ENCODE measurements around the gene NEDD1. TPM values are rescaled to one million over a fixed set of nuclear protein-coding genes. Genes with fewer than 3 reads are reported as not detected.

Gene NEDD1
- polyA plus RNA-seq, 2 of the 4 experiments (the other 2 are of a cell fraction), result 23.4 to 73.5 TPM

DNA sequence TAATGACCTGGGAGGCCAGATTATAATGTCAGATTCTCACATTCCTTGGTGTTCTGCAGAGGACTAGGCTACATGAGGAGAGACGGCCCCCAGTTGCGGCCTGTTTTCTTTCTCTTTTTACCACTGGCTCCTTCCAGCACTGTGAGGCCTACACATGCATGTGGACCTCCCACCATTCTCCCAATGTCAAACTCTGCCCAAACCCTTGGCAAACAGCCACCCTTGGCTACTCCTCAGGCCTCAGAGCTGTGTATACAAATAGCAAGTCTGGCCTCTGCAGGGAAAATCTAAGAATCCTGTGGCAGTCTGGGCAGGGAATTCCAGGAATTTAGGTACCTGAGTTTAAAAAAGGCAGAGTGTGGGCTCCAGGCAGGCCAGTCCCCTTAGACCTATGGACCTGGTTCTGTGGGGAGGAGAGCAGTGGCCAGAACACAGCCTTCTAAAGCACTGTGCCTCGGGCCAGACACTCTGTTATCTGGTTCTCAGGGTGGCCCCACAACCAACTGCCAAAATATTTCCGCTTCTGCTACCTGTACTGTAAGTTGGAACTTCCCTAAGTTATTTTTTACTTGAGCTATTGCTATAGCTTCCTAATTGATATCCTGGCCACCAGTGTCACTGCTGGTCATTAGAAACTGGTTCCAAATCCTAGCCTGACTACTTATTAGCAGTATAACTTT, 19.9 kb upstream of the NEDD1 start (continued):
- no peak for TF ChIP-seq EHMT2 (IDR thresholded peaks at IDR 0.05; ENCODE audit: low read depth)
- TF ChIP-seq, protein P1, sequence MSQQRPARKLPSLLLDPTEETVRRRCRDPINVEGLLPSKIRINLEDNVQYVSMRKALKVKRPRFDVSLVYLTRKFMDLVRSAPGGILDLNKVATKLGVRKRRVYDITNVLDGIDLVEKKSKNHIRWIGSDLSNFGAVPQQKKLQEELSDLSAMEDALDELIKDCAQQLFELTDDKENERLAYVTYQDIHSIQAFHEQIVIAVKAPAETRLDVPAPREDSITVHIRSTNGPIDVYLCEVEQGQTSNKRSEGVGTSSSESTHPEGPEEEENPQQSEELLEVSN (IDR thresholded peaks at IDR 0.05; ENCODE audit: borderline replicate concordance, low read depth), result no peak

DNA sequence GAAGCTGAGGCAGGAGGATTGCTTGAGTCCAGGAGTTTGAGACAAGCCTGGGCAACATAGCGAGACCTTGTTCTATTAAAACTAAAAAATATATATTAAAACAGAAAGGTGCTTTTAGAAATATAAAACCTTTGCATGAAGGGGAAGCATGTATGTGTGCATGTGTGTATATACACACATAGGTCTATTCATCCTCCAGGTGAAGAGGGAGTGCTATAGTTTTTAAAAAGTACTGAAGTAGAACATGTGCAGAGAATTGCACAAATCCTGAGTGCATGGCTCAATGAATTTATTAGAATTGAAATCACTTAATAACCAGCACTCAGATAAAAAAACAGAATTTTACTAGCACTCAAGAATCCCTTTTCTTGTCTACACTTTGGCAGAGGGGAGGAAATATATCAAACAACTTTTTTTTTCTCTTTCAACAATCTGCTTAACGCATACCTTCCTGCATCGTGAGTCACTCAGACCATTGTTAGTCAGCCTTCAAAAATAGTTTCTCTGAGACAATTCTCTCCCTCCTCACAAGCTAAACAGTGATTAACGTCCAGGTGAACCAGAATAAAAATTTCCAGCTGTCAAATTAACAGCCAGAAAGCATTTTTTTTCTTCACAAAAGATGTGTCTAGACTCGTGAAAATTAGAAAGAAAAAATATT, 17.7 kb upstream of the NEDD1 start:
- no peak overlapping the region for H3K27ac ChIP-seq
- TF ChIP-seq, protein P1 (IDR thresholded peaks at IDR 0.05; ENCODE audit: borderline replicate concordance, low read depth), result no peak
- no peak for TF ChIP-seq FOSL2 (IDR thresholded peaks at IDR 0.05)
- peak; percentile 46 for TF ChIP-seq FOSL2 (CRISPR knock-in tag; IDR thresholded peaks at IDR 0.05)
- TF ChIP-seq, protein P2, sequence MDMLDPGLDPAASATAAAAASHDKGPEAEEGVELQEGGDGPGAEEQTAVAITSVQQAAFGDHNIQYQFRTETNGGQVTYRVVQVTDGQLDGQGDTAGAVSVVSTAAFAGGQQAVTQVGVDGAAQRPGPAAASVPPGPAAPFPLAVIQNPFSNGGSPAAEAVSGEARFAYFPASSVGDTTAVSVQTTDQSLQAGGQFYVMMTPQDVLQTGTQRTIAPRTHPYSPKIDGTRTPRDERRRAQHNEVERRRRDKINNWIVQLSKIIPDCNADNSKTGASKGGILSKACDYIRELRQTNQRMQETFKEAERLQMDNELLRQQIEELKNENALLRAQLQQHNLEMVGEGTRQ (IDR thresholded peaks at IDR 0.05), result no peak
- TF ChIP-seq EHMT2 (IDR thresholded peaks at IDR 0.05; ENCODE audit: low read depth), result no peak
- peak; percentile 53 for TF ChIP-seq JUNB (IDR thresholded peaks at IDR 0.05)
- no peak for TF ChIP-seq RNF2 (IDR thresholded peaks at IDR 0.05; ENCODE audit: borderline replicate concordance, low read depth)
- WGBS (ENCODE audit: missing lambda C conversion rate), result 19% methylated on average over 5 of the region's 5 CpGs
- H3K9me3 ChIP-seq, result no peaks in the 10 kb centered on the region
- peaks cover 14% of the 10 kb centered on the region; the same call in 2 of the 3 replicates for H3K4me1 ChIP-seq
- CTCF ChIA-PET, result no interaction called here
- peak; percentile 76 to 85; a peak in 5 of 6 replicates for ATAC-seq
- POLR2A ChIA-PET, result no interaction called here
- peak overlapping the region; percentile 39 for H3K4me2 ChIP-seq
- DNase-seq (ENCODE audit: low read depth in 1 of 2, low spot score in 1 of 2), result peak; percentile 13 to 22
- no peak for FAIRE-seq
- H3K4me3 ChIP-seq, result no peak overlapping the region

DNA sequence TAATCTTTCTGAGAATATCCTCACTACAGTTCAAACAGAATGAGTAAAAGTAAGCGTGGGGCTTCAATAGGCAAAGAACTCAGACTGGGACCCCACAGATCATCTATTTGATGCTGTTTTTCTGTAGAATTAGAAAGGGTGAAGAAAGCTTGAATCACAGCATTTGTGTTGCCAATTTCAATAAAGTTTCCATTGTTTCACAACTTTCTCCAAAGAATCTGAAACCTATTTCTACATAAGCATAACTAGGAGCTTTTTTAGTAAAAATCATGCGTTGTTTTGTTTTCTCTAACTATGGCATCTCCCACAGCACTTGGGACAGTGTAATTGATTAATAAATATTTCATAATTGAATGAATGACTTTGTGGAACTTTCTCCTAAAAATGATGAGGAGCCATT, 16.7 kb upstream of the NEDD1 start:
- ChIA-PET CTCF (interaction anchor here (0.9 kb wide), 1 partner anchor 97 kb away, joined by 3 read pairs; no protein-coding TSS in a partner anchor), POLR2A (no interaction called here)
- Histone ChIP-seq H3K4me3 (no peak overlapping the region), H3K27ac (no peak overlapping the region), H3K4me2 (no peak overlapping the region; the same call in 2 of the 3 replicates), H3K9me3 (no peaks in the 10 kb centered on the region), H3K4me1 (peaks cover 14% of the 10 kb centered on the region; the same call in 2 of the 3 replicates)
- FAIRE-seq (no peak), DNase-seq (ENCODE audit: low read depth in 1 of 2, low spot score in 1 of 2) (no peak), ATAC-seq (no peak)
- WGBS (ENCODE audit: missing lambda C conversion rate), result 76% methylated on average over 2 of the region's 2 CpGs
- TF ChIP-seq BHLHE40 (IDR thresholded peaks at IDR 0.05; ENCODE audit: low read depth, low read length) (no peak), NR3C1 (IDR thresholded peaks at IDR 0.05) (no peak), EP300 (IDR thresholded peaks at IDR 0.05) (no peak), EHMT2 (IDR thresholded peaks at IDR 0.05; ENCODE audit: low read depth) (no peak), CBX2 (IDR thresholded peaks at IDR 0.05; ENCODE audit: borderline replicate concordance, low read depth) (no peak), MAFK (IDR thresholded peaks at IDR 0.05; ENCODE audit: partially characterized antibody) (no peak), FOXS1 (CRISPR knock-in tag; IDR thresholded peaks at IDR 0.05) (no peak)
- TF ChIP-seq, protein P3, sequence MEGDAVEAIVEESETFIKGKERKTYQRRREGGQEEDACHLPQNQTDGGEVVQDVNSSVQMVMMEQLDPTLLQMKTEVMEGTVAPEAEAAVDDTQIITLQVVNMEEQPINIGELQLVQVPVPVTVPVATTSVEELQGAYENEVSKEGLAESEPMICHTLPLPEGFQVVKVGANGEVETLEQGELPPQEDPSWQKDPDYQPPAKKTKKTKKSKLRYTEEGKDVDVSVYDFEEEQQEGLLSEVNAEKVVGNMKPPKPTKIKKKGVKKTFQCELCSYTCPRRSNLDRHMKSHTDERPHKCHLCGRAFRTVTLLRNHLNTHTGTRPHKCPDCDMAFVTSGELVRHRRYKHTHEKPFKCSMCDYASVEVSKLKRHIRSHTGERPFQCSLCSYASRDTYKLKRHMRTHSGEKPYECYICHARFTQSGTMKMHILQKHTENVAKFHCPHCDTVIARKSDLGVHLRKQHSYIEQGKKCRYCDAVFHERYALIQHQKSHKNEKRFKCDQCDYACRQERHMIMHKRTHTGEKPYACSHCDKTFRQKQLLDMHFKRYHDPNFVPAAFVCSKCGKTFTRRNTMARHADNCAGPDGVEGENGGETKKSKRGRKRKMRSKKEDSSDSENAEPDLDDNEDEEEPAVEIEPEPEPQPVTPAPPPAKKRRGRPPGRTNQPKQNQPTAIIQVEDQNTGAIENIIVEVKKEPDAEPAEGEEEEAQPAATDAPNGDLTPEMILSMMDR (IDR thresholded peaks at IDR 0.05), result no peak
- TF ChIP-seq, protein P1 (IDR thresholded peaks at IDR 0.05; ENCODE audit: borderline replicate concordance, low read depth), result no peak
